Mucosa of descending colon (tissue), 3 donors: ENCODE measurements around the gene TMEM204. TPM values are rescaled to one million over a fixed set of nuclear protein-coding genes. Genes with fewer than 3 reads are reported as not detected.
A peak's percentile ranks its signal among the peaks of the same experiment; 100 is the strongest.

Source experiments
- ATAC-seq: fragments of 200-7000 bp; cut with Tn5 transposase; one replicate; pipeline ENCODE4 v1.9.1; 2020; ENCODE audit warnings: mild to moderate bottlenecking, moderate library complexity
- DNase-seq, 3 donors: peaks; one replicate each; pipeline ENCODE4 v3.0.0-alpha.2; 2020
- H3K36me3 ChIP-seq: fragments of 200-600 bp; one replicate; pipeline ENCODE4 v1.8.0; 2021; ENCODE audit warnings: low read depth, mild to moderate bottlenecking
- H3K4me1 ChIP-seq: fragments of 200-600 bp; one replicate; pipeline ENCODE4 v1.8.0; 2021; ENCODE audit warnings: low read depth, mild to moderate bottlenecking
- H3K4me3 ChIP-seq: fragments of 200-600 bp; one replicate; pipeline ENCODE4 v1.8.0; 2021; ENCODE audit warnings: mild to moderate bottlenecking
- H3K9me3 ChIP-seq: fragments of 200-600 bp; one replicate; pipeline ENCODE4 v1.8.0; 2021; ENCODE audit warnings: mild to moderate bottlenecking
- CTCF ChIP-seq: fragments of 200-600 bp; IDR thresholded peaks from one replicate; pipeline ENCODE4 v1.8.0; 2022; ENCODE audit warnings: antibody characterized with exemption, mild to moderate bottlenecking
- intact Hi-C, 2 donors: fragments of 100-400 bp; cut with DNase I in 1 of 2; cut with micrococcal nuclease in 1 of 2; formaldehyde crosslinking; loops; one replicate each; pipeline versions ENCODE4 v1.11.0 to v1.11.1; 2022; cut with DNase I, micrococcal nuclease
- total RNA-seq, 3 donors: library from RNA; stranded (reverse); fragmentation: NEBNext Ultra II Directional in 2 of 3; extraction: Animal tissue kit (Norgen Biotek cat#: 25700) in 2 of 3; gene quantifications; one replicate each; pipeline versions ENCODE4 v1.2.1 to v1.2.4, GENCODE V29; 2021 to 2023
- donor health status: DM: no; HTN: no; CAD: no; lungs with moderate emphysema.
- donor health status: DM: no; HTN: no; CAD: no.
- donor health status: DM: no; HTN: yes; CAD: no.

TMEM204 gene
- total RNA-seq, 3 donors from 2014 or later, result 3.4 to 10.3 (median 5.0) TPM

- Histone ChIP-seq H3K36me3 (no peaks in the 10 kb centered on the region), H3K9me3 (no peaks in the 10 kb centered on the region), H3K4me1 (no peaks in the 10 kb centered on the region), H3K4me3 (no peak overlapping the region)
- DNase-seq (no peak), ATAC-seq (no peak)
- no peak for TF ChIP-seq CTCF
- intact Hi-C loops, result no loop called here
These were observed 5.3 kb upstream of the TMEM204 start for GRCh38 chr16:1527836-1528811.

- intact Hi-C loops, result no loop called here
- no peak for ATAC-seq
- Histone ChIP-seq H3K36me3 (no peaks in the 10 kb centered on the region), H3K4me1 (no peaks in the 10 kb centered on the region), H3K4me3 (no peak overlapping the region), H3K9me3 (no peaks in the 10 kb centered on the region)
- no peak for DNase-seq
- no peak for TF ChIP-seq CTCF
These were observed 4.4 kb upstream of the TMEM204 start for GRCh38 chr16:1528921-1529537.

- ATAC-seq (no peak), DNase-seq (no peak)
- Histone ChIP-seq H3K4me3 (no peak overlapping the region), H3K9me3 (no peaks in the 10 kb centered on the region), H3K4me1 (no peaks in the 10 kb centered on the region), H3K36me3 (no peaks in the 10 kb centered on the region)
- intact Hi-C loops, result no loop called here
- TF ChIP-seq CTCF, result no peak
These were observed 3.0 kb upstream of the TMEM204 start for GRCh38 chr16:1530349-1530882.

- no peak overlapping the region for H3K4me3 ChIP-seq
- intact Hi-C loops, result no loop called here
- H3K36me3 ChIP-seq, result no peaks in the 10 kb centered on the region
- DNase-seq, result peak in 1 of 3 donors; percentile 59
- ATAC-seq, result peak; percentile 2
- TF ChIP-seq CTCF, result no peak
- no peaks in the 10 kb centered on the region for H3K4me1 ChIP-seq
- H3K9me3 ChIP-seq, result no peaks in the 10 kb centered on the region
These were observed 2.4 kb upstream of the TMEM204 start for GRCh38 chr16:1530883-1531637.

GRCh38 chr16:1531638-1531910, 1.9 kb upstream of the TMEM204 start:
- H3K9me3 ChIP-seq, result no peaks in the 10 kb centered on the region
- no peaks in the 10 kb centered on the region for H3K4me1 ChIP-seq
- ATAC-seq (no peak), DNase-seq (peak in 1 of 3 donors; percentile 50)
- H3K36me3 ChIP-seq, result no peaks in the 10 kb centered on the region
- no peak overlapping the region for H3K4me3 ChIP-seq
- intact Hi-C loops, result no loop called here
- no peak for TF ChIP-seq CTCF
